GM19238 (cell line): ENCODE results near the gene CCDC183.
"Not testable (repeated sequence)": the region's sequence is repeated elsewhere in the genome, so short reads cannot be mapped to it uniquely, and the experiment has no call there.

ENCODE experiments used
- DNase-seq: peaks from one replicate; pipeline ENCODE4 v3.0.0; 2011; ENCODE audit warnings: low spot score; ENCODE audit not compliant: insufficient read length

The CCDC183 gene

GRCh38 chr9:136824496-136825225 is 28.5 kb downstream of the CCDC183 start:
- no peak for DNase-seq

DNA sequence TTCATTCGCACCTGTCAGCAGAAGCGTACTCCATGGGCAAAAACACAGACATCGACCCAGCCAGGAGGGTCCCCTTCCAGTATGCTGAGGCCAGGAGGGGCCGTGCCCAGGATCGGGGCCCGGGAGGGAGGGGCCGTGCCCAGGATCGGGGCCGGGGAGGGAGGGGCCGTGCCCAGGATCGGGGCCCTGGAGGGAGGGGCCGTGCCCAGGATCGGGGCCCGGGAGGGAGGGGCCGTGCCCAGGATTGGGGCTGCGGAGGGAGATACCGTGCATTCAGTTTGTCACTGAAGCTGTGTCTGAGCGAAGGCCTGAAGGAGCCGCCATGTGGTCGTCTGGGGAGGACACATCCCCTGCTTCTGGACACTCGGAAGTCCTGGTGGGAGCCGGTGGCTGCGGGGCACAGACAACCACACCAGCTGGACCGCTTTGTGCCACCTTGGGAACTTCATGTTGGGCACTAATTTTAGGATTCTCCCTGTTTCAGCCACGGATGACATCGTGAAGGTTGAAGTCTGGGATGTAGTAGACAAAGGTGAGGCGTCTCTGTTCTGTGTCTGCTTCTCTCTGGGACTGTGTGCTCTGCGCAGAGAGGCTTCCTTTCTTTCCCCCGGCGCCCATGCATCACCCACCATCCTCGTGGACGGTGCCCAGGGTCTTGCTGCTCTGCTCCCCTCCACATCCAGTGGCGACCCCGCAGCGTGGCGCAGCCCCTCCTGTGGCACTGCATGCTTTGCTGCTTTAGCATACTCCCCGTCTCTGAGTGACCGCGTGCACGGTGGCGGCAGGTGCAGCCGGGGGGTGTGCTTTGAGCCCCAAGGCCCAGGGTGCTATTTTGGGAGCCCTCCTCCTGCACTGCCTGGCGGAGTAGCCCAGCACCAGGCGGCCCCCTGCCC is 29.4 kb downstream of the CCDC183 start:
- no peak for DNase-seq

- no peak for DNase-seq
Measured at GRCh38 chr9:136826188-136826541, 30.0 kb downstream of the CCDC183 start.

GRCh38 chr9:136826703-136827582 is 30.8 kb downstream of the CCDC183 start:
- no peak for DNase-seq

- no peak for DNase-seq
Measured at GRCh38 chr9:136827794-136828473, 31.8 kb downstream of the CCDC183 start.

DNA sequence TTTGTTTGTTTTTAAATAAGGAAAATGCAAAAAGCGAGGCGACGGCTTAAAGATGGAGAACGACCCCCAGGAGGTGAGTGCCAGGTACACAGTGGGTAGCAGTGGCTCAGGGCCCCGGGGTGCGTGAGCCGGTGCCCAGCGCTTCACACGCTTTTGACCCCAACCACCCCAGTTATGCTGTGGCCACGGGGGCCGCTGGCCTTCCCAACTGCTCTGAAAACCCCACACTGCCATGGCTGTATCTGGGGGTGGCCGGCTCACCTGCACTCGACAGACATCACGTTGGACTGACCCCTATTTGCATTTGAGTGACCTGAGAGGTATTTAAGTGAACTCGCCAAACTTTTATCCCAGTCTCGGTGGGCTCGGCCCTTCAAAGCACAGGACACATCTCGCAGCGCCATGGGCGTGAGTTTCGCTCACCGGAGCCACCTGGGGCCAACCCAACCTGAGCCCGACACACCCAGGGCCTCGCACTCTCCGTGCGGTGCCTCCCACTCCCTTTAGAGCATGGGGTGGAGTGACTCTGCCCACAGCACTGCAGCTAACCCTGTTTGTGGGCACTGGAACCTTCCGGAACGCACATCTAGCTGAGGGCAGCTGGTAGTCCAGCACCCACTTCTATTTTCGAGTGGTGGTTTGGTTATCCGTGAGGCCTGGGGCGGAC is 32.5 kb downstream of the CCDC183 start:
- DNase-seq = no peak

DNA sequence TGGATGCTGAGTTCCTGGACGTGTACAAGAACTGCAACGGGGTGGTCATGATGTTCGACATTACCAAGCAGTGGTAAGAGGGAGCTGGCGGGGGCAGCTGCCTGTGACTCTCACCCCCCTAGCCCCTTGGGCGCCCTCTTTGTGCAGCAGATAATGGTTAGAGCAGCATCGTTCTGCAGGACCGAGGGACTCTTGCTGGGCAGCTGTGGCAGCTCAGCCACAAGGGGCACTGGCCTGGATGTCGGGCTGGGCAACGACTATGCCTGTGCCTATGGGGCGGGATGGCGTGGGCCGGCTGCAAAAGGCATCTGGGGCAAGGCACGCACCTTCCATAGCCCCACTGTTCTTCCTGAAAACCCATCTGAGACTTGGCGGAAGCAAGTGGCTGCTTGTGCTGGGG is 33.3 kb downstream of the CCDC183 start:
- DNase-seq = no peak

- DNase-seq = no peak
Measured at GRCh38 chr9:136829981-136830885, 34.1 kb downstream of the CCDC183 start.

GRCh38 chr9:136831002-136831719 is 35.0 kb downstream of the CCDC183 start:
- no peak for DNase-seq

GRCh38 chr9:136831720-136832104 is 35.6 kb downstream of the CCDC183 start:
- DNase-seq = no peak

DNA sequence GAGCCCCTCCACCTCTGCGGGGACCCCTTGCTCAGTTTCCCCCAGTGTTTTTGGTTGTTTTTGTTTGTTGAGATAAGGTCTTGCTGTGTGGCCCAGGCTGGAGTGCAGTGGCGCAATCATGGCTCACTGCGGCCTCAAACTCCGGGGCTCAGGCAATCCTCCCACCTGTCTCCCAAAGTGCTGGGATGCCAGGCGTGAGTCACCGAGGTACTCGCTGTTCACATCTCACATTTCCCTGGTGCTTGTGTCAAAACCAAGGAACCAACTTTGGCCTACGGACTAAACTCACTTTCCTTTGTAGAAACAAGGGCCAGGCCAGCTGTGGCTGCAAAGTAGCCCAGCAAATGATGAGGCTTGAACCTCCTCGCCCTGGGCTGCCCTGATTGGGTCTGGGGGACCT is 36.4 kb downstream of the CCDC183 start:
- no peak for DNase-seq

DNA sequence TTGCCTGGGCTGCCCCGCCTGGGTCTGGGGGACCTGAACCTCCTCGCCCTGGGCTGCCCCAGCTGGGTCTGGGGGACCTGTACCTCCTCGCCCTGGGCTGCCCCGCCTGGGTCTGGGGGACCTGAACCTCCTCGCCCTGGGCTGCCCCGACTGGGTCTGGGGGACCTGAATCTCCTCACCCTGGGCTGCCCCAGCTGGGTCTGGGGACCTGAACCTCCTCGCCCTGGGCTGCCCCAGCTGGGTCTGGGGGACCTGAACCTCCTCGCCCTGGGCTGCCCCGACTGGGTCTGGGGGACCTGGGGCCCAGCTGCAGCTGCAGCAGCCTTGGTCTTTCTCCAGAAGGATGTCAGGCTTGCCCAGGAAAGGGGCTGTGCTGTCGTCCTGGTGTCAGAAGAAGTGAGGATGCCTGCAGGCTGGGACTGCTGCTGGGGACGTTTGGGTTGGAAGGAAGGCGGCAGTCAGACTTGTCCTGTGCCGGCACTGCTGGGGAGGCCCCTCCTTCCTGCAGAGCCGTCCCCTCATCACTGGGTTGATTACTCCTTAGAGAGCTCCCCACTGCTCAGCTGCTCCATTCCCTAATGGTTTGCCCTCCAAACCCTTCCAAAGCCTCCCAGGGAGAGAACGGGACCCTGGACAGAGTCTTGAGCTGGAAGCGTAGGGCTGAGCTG is 37.4 kb downstream of the CCDC183 start:
- not testable (repeated sequence) for DNase-seq

- DNase-seq = no peak
Measured at GRCh38 chr9:136835162-136835931, 39.2 kb downstream of the CCDC183 start.

- no peak for DNase-seq
Measured at GRCh38 chr9:136835932-136836904, 40.1 kb downstream of the CCDC183 start.

- DNase-seq = no peak
Measured at GRCh38 chr9:136837146-136837855, 41.2 kb downstream of the CCDC183 start.

DNA sequence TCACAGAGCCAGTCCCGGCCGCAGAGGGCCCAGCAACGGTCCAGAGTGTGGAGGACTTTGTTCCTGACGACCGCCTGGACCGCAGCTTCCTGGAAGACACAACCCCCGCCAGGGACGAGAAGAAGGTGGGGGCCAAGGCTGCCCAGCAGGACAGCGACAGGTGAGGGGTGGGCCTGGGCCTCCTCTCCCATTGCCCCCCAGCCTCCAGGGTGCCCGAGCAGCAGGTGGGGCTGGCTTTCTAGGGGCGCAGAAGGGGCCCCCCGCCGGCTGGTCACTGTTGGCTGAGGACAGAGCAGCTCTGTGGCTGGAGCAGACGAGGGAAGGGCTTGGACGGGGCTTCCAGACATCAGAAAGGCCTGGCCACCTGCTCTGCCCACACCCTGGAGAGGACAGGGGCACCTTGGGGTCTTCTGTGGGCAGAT is 41.7 kb downstream of the CCDC183 start:
- not testable (repeated sequence) for DNase-seq
